Measurements from ENCODE around the gene ARID1B.
"Not testable (repeated sequence)": the region's sequence is repeated elsewhere in the genome, so short reads cannot be mapped to it uniquely, and the experiment has no call there.

ARID1B gene

DNA sequence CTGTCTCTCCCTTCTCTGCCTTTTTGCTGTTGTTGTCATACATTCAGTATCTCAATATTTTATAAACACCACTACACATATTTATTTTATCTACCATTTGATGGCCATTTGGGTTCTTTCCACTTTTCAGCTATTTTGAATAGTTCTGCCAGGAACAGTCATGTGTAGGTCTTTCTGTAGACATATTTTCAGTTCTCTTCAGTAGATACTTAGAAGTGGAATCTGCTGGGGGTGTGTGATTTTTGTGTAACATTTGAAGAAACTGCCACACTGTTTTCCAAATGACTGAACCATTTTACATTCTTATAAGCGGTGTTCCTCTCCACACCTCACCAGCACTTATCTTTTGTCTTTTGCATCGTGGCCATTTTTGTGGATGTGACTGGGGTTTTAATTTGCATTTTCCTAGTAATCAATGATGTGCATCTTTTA is 197.7 kb downstream of the ARID1B start:
- DNase-seq, result no peak

DNA sequence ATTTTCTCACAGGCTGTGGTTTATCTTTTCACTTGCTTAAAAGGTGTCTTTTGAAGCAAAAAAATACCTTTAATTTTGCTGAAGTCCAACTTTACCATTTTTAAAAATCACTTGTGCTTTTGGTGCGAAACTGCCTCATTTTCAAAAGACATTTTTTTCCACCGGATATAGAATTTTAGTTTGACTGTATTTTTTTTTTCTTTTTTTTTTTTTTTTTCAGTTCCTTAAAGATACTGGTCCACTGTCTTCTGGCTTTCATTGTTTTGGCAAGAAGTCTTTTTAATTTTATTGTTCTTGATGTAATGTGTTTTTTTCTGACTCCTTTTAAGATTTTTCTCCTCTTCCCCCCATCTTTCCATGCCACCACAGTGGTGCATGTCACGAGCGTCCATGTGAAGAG is 198.2 kb downstream of the ARID1B start:
- DNase-seq, result no peak

DNA sequence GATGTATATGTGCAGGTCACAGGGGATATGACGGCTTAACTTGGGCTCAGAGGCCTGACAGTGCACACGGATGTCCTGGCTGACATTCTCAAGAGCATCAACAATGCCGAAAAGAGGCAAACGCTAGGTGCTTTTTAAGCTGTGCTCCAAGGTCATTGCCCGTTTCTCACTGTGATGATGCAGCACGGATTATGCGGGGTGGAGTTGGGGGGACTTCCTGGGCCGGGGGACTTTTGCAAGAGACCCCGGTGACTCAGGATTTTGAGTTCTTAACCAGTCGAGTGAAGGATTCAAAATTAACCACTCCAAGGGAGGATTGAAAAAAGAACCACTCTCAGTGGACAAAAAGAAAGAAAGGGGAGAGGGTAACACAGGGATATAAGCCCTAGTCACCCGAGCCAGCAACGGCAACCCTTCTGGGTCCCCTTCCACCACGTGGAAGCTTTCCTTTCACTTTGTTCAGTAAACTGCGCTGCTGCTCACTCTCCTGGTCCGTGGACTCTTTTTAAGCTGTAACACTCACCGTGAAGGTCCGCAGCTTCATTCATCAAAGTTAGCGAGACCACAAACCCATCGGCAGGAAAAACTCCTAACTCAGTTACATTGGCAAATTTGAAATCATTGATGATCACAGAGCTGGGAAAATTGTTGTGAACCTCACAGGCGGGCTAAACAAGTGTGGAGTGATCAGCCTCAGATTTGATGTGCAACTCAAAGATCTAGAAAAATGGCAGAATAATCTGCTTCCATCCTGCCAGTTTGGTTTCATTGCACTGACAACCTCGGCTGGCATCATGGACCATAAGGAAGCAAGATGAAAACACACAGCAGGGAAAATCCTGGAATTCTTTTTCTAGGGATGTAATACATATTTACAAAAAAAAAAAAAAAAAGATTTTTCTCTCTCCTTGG is 199.3 kb downstream of the ARID1B start:
- DNase-seq, result peak in 1 of 2 donors; percentile 20

DNA sequence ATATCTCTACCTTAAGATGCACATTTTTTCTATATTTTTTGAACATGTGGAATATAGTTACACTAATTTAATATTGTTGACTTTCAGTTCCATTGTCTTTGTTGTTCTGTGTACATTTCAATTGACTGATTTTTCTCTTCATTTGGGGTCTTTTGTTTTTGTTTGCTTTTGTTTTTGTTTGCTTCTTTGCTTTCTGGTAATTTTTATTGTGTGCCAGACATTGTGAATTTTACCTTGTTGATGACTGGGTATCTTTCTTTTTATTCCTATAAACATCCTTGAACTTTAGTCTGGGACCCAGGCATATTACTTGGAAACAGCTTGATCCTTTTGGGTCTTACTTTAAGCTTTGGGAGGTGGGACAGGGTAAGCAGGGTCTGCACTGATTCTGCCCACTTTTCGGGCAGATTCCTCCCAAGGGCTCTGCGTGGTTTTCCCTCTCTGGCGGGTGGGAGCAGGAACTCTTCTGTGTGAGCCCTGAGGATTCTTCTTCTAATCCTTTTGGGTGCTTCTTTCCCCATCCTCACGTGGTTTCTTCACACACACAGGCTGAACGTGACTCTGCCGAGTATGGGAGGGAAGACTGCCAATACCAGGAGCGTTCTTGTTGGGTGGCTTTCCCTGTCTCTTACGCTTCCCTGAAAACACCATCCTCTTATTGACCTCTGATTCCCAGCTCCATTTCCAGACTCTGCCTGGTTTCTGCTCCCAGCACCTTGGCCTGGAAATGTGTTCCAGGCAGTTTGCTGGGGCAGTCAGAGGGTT is 200.5 kb downstream of the ARID1B start:
- DNase-seq, result no peak

DNA sequence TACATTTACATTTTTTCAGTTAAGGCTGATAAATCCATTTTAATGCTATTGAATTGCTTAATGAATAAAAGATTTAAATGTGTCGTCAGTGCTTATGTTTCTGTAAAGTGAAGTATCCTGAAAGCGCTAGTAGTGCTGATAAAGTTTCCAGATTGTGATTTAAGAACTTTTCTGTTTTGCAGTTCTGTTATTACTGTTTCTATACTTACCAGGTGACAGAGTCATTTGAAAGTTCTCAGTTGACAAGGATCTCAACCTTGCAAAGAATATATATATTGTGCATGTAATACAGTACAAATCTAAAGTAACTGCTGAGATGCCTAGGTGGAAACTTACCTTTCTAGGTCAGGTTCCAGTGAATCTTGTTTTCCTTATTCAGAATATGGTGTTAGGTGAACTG is 201.8 kb downstream of the ARID1B start:
- no peak for DNase-seq

DNA sequence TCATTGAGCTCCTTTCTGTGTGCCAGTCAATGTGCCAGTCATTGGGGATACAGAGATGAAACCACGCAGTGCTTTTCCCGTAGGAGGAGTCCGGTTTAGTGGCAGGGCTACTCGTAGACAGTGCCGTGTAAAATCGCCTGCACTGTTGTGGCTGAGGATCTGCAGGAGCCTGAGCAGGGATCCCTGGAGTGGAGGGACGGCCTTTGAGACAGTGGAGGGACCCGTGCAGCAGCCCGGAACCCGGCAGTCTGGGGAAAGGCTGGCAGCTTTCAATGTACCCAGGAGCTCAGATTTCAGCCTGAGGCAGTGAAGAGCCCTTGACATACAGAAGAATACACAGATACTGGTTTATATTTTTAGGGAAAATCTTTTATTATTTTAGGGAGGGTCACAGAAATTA is 203.3 kb downstream of the ARID1B start:
- no peak for DNase-seq

DNA sequence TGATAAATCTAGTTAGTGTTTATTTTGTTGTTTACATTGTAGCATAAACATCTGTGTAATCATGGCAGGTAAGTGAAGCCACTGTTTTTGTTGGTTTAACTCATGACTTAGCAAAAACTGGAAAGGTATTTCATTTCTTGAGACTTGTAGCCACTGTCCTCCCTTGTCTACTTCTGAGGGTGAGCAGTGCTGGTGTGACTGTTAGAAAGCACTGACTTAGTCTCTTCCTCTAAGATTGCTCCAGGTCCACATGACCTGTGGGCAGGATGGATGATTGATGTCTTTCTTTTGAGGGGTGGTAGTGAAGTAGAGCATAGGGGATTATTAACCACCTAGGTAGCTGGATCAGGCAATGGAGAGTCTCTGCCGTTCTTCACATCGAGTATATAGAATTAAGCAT is 203.8 kb downstream of the ARID1B start:
- no peak for DNase-seq

DNA sequence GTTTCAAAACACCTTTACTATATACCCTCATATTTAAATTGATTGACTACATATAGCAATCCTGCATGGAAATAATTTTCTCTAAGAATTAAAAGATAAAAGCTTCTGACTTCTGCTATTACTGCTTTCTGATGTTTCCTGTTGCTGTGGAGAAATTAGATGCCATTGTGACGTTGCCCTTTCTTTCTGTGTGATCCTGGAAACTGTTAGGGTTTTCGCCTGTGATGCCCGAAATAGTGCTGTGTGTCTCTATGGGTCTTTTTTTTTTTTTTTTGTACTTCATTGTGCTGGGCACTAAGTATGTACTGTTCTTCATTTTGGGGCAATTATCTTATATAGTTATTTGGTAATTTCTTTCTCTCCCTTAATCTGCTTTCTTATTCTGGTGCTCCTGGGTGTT is 205.0 kb downstream of the ARID1B start:
- DNase-seq, result no peak

DNA sequence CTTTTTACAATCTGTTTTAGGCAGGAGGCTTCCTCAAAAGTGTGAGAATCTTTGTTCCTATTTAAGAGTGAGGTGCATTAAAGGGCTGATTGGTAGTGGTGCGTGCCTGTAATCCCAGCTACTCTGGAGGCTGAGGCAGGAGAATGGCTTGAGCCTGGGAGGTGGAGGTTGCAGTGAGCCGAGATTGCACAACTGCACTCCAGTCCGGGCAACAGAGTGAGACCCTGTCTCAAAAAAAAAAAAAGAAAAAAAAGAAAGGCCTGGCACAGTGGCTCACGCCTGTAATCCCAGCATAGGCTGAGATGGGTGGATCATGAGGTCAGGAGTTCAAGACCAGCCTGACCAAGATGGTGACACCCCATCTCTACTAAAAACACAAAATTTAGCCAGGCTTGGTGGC is 205.7 kb downstream of the ARID1B start:
- not testable (repeated sequence) for DNase-seq

DNA sequence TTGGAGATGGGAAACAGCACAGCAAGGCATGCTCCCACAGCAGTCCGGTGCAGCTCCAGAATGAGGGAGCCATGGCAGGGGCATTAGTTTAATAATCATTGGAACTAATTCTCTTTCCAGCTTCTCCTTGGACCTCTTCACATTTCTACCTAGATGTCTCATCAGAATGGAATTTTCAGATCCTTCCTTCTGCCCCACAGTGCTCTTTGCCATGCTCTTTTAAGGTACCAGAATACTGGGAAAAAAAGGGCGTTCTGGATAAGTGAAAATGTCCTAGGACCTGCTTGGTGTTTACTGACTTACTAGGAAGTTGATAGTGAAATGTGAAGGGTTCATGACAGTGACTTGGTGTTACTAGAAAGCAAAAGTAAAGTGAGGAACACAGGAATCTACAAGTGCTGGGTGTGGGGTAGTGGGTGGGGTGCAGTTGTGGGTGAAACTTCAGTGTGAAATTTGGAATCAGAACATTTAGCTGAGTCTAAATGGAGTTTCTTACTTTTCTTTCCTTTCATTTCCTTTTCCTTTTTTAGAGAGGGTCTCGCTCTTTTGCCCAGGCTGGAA is 207.1 kb downstream of the ARID1B start:
- DNase-seq, result no peak

DNA sequence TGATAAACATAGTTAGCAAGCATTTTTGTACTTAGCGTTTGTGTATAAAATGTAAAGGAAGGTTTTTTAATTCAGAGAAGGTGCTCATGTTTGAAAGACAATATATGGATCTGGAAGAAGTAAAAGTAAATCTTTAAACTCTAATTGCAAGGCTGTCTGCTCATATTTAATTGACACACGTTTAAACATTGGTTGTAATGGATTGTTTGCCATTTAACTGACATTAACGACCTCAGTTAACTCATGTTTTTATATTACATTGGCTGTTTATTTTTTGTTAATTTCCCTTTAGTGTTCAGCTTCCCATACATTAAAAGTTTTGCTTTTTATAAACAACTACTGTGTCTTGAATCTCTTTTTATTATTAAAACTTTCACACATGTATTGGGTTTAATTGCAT is 208.1 kb downstream of the ARID1B start:
- no peak for DNase-seq

DNA sequence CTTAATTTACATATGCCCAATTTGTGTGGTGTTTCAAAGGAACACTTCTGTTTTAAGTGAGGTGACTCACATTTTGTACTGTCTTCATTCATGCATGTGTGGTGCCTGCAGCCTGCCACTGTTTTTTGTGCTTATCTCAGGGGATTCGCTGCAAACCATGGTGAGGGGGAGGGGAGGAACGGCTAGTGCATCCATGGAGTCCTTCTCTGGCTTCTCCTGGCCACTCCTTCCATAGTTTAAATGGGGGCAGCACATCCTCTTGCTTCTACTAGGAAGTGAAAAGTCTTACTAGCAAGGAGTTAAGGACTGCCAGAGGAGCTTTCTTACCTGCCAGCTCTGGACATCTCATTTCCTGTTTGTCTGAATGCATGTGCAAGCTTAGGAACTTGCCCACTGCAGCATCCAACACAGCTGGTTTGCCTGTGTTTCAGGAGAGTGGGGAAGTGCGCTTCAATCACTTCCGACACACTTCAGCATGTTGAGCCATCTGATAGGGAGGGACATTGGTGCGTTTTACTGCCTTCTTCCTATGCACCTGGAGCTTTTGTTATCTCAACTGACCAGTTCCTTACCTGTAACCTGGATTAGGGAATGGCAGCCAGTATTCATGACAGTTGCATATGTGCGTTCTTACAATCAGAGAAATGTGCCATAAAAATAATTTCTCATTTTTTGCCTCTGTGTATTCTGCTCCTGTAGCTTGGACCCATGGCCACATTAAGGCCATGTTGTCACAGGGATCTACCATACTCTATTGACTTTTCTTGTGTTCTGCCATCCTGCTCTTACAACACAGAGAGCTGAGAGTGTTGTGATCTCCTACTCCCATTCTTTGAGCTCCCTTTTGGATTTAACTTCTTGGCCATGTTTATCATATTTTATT is 211.3 kb downstream of the ARID1B start:
- DNase-seq, result no peak

DNA sequence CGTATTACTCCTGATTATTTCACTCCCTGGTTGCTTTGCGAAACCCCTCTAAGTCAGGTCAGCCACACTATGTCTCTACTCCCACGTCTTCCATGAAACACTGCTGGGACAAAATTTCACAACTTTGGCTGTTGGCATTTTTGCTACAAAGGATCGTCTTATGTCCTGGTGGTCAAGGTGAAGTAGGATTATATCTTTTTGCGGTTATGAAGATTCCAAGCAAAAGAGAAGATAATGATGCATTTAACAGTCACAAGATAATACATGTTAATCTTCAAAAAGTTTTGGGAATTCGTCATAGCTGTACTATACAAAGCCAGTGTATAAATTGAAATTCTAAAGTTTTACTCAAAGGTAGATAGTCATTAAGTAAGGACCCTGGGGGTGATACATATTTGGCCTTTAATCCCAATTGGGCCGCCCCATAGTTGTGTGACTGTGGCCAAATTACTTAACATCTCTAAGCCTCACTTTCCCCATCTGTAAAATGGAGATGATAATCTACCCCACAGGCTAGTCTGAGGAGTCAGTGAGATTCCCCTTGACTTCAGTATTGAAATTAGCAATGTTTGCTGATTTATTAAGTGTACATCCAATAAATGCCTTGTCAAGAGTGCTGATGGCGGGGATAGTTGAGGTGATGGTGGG is 212.1 kb downstream of the ARID1B start:
- DNase-seq, result no peak

DNA sequence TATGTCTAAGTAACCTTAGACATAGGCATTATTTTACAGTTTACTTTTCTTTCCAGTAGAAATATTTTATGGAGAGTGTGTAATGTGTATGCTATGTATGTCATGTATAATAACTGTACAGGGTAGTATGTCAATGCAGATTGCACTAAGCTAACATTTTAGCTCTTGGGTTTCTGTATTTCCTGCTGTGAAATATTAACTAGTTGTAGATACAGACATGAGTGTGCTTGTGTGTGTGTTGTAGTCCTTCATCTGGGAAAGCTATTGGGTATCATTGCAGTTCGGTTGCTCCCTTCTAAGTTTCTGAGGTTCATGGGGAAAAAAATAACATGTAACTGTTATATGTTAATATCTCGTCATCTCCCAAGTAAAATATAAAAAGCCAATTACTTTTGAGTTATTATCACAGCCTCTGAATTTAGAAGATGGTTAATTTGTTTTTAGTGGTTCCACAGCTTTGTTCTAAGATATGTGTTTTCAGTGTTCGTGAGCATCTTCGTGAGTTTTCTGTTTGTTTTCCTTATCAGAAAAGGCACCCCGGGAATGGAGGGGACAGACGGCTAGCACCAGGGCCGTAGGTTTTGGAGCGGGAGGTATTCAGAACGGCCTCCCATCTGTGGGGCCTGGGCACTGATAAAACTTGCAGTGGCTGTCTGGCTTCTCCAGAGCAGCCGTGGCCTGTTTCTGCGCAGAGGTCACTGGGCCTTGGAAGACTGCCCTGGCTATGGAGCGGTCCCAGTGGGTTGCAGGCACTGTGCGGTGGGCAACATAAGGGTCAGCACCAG is 215.0 kb downstream of the ARID1B start:
- no peak for DNase-seq

DNA sequence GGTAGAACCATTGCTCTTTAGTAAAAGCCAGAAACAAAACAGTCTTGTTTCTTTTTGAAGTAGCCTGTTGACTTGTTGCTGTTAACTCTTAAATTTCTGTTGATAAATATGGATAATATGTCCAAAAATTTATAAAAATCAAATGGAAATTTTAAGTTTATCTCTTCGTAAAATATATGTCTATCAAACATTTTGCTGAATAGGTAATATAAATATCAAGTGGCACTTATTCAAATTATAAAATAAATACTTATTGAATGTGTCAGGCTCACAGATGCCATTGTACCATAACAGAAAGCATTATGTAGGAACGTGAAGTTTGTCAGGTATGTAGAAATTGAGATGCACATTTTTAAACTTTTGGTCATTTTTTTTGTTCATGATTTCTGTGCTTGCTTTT is 216.5 kb downstream of the ARID1B start:
- no peak for DNase-seq

DNA sequence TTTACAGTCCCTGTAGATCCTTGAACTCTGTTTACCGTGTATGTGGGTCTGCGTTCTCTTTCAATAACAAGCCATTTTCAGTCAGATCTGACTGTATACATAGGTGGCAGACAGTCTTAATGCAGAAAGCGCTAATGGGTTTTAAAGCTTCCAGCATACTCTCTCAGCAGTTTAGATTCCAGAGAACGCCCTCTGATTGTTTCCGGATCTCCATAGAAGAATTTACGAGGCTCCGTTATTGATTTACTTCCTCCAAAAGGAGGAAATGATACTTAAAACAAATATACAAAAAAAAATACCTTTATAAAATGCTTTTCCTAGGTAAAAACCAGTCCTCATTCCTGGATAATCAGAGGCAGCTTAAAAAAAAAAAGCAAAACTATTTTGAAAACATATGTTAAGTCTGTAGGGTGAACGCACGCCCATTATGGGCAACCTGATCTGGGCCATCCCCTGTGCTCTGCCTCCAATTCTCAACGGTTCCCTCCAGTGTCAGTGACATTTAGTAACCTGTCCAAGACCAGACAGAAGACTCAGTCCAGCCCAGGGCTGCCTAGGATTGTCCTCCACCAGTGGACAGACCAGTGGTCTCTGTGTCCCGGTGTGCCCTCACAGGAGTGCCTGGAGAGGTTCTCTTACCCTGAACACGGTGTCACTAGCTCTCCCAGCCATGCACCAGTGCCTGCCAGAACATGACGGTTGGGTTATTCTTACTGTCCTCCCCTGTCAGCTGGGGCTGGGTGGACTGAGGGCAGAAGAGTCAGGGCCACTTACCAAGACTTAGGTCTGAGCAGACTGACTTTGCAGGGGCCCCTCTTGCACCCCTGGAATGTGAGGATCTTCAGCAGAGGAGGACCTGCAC is 217.3 kb downstream of the ARID1B start:
- DNase-seq, result peak in 1 of 2 donors; percentile 18

DNA sequence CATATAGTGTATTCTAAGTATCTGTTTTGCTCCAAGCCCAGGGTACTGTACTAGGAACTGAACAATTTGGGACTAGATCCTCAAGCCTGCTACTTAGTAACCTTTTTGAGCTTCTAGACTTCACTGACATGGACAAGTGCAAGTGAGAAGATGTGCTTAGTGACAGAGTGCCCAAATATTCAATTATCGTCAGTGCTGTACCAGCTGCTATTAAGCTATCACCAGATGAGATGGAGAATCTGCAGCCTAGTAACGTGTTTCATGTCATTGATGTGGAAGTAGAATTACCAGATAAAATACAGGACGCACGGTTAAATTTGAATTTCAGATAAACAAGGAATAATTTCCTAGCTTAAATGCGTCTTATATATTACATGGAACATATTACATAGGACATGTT is 218.3 kb downstream of the ARID1B start:
- no peak for DNase-seq

DNA sequence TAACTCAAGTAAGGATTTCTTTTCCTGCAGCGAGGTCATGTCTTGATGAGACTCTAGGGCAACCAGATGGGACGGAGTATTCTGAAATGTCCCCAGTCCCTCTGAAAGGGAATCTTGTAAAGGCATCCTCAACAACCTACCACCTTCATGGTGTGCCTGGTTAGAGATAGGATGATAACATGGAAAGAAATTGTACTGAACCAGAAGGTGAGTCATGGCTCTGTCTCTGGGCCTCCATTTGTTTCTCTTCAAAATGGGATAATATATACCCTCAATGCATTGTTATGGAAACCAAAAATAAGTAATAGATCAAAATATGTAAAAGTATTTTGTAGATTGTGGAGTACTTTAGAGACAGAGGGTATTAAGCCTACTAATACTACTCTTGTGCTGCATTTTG is 219.1 kb downstream of the ARID1B start:
- no peak for DNase-seq

DNA sequence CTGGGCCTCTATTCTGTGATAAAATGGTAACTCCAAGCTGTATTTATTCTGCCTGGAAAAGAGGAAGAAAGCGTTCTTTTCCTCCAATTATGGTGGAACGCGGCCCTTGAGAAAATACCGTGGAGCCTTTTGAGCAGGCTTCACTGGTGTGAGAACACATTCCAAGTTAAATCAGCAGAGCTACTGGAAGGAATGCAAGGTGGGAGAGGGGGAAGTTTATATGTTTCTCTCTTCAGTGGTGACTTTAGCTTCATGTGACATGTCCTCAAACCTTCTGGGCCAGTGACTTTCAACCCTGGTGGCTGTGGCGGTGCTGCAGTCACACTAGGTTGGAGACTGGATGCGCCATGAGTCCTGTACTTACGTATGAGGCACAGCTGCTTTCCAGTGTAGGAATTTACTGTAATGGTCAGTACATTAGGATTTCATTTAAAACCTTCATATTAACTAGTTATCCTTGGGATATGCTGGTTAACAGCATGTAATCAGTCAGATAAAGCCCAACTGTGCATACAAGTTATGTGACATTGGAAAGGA is 221.7 kb downstream of the ARID1B start:
- DNase-seq, result no peak

DNA sequence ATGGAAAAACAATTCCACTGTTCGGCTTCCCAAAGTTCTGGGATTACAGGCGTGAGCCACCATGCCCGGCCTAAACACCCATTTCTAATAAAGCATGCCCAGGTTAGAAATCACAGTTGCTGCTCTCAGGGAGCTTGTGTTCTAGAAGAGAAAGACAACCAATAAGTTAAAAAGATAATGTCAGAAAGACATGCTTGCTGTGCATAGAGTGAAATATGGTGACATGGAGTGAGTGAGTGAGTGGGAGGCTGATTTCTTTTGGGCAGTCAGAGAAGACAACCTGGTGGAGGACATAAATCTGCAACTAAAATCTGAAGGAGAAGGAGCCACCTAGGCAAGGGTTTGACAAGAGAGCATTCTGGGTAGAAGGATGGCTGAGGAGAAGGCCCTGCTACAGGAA is 222.6 kb downstream of the ARID1B start:
- DNase-seq, result no peak

All from inflammatory macrophage treated with lipopolysaccharide for 1 hour (primary cell).